Vagina (tissue), 2 donors: ENCODE data around the gene AKAP6.

Experiments
- CTCF ChIP-seq, 3 experiments: fragments of 450-650 bp in 2 of 3; fragments of 200-600 bp in 1 of 3; sonication (generic) in 1 of 3; IDR thresholded peaks; one replicate each; pipeline ENCODE4 v1.5.1; 2017 to 2019; ENCODE audit warnings: antibody characterized with exemption in 3 of 3, mild to moderate bottlenecking in 2 of 3, moderate library complexity in 2 of 3
- POLR2A ChIP-seq, 2 donors: fragments of 450-650 bp; IDR thresholded peaks; one replicate each; pipeline ENCODE4 v1.6.1; 2017; ENCODE audit warnings: antibody characterized with exemption in 2 of 2, mild to moderate bottlenecking in 2 of 2, moderate library complexity in 2 of 2
- POLR2AphosphoS5 ChIP-seq, 2 donors: sonication (generic); formaldehyde crosslinking; IDR thresholded peaks; one replicate each; pipeline ENCODE4 v1.9.0; 2017; ENCODE audit warnings: antibody characterized with exemption in 2 of 2, mild to moderate bottlenecking in 2 of 2, low read depth in 1 of 2; ENCODE audit not compliant: insufficient read depth in 1 of 2

DNA sequence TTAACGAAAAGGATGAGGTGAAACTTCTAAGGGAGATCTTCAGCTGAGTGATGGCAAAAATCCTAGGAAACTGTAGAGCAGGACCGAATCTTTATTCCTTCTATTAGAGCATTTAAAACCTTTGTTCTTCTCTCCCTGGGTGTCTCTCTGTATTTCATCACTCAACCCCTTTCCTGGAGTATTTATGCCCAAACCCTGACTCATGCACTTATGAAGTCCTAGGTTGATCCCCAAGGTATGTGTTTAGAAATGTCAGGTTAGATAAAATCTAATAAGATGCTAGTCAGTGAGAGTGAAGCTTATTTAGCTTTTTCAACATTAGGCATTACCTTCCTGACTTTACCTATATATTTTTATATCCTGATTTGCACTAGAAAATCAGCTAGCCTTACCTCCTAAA is 369.7 kb downstream of the AKAP6 start:
- TF ChIP-seq CTCF (IDR thresholded peaks at IDR 0.05) (no peak), POLR2A (IDR thresholded peaks at IDR 0.05) (no peak), POLR2AphosphoS5 (IDR thresholded peaks at IDR 0.05; ENCODE audit: insufficient read depth in 1 of 2, low read depth in 1 of 2) (no peak)
